Upper lobe of right lung (tissue), 1 donor: ENCODE measurements around the gene SLC13A4. TPM values are rescaled to one million over a fixed set of nuclear protein-coding genes. Genes with fewer than 3 reads are reported as not detected.

Source experiments
- ATAC-seq: fragments of 200-7000 bp; cut with Tn5 transposase; one replicate; pipeline ENCODE4 v1.9.1; 2020; ENCODE audit warnings: mild to moderate bottlenecking, moderate library complexity
- DNase-seq: peaks from one replicate; pipeline ENCODE4 v3.0.0-alpha.2; 2020
- H3K27ac ChIP-seq: fragments of 200-600 bp; one replicate; pipeline ENCODE4 v1.8.0; 2022
- H3K27me3 ChIP-seq: fragments of 200-600 bp; one replicate; pipeline ENCODE4 v1.8.0; 2022; ENCODE audit warnings: mild to moderate bottlenecking
- H3K36me3 ChIP-seq: fragments of 200-600 bp; one replicate; pipeline ENCODE4 v1.8.0; 2022
- H3K4me1 ChIP-seq: fragments of 200-600 bp; one replicate; pipeline ENCODE4 v1.8.0; 2022
- H3K4me3 ChIP-seq: fragments of 200-600 bp; one replicate; pipeline ENCODE4 v1.8.0; 2022; ENCODE audit warnings: mild to moderate bottlenecking
- H3K9me3 ChIP-seq: fragments of 200-600 bp; one replicate; pipeline ENCODE4 v1.8.0; 2022
- intact Hi-C: fragments of 100-400 bp; cut with DNase I; formaldehyde crosslinking; loops from one replicate; pipeline ENCODE4 v1.11.0; 2022
- total RNA-seq: library from RNA; stranded (reverse); fragmentation: NEBNext Ultra II Directional; extraction: Animal tissue kit (Norgen Biotek cat#: 25700); gene quantifications from one replicate; pipeline ENCODE4 v1.2.1, GENCODE V29; 2021
- TF ChIP-seq, protein P1 (sequence below): fragments of 200-600 bp; IDR thresholded peaks from one replicate; pipeline ENCODE4 v1.8.0; 2022; ENCODE audit warnings: antibody characterized with exemption
- donor health status: DM: no; HTN: yes; CAD: no; lungs with severe emphysema.

Gene SLC13A4
- total RNA-seq, 1 donor from 2014 or later, result not detected

DNA sequence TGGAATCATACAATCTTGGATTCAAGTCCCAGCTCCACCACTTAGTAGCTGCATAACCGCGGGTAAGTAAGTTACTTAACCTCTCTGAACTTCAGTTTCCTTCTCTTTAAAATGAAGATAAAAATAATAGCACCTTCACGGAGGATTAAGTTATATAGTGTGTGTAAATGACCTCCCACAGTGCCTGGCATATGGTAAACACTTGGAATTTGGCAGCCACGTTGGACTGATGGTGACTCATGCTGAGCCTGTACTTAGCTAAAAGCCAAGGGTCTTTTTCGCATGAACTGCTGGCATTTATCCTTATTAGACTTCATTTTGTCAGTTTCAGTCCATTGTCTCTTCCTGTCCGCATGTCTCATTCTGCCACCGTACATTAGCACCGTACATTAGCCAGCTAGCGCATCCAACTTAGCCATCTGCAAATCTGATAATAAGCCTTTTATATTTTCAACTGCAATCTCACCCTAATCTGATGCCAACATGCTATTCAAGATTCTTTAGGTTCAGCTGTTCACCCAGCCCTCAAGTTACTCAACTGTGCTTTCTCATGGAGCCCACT is 11.2 kb downstream of the SLC13A4 start:
- ATAC-seq (no peak), DNase-seq (no peak)
- Histone ChIP-seq H3K27ac (no peak overlapping the region), H3K9me3 (no peaks in the 10 kb centered on the region), H3K27me3 (no peaks in the 10 kb centered on the region), H3K4me3 (no peak overlapping the region), H3K36me3 (no peaks in the 10 kb centered on the region), H3K4me1 (no peaks in the 10 kb centered on the region)
- intact Hi-C loops, result no loop called here
- TF ChIP-seq, protein P1, sequence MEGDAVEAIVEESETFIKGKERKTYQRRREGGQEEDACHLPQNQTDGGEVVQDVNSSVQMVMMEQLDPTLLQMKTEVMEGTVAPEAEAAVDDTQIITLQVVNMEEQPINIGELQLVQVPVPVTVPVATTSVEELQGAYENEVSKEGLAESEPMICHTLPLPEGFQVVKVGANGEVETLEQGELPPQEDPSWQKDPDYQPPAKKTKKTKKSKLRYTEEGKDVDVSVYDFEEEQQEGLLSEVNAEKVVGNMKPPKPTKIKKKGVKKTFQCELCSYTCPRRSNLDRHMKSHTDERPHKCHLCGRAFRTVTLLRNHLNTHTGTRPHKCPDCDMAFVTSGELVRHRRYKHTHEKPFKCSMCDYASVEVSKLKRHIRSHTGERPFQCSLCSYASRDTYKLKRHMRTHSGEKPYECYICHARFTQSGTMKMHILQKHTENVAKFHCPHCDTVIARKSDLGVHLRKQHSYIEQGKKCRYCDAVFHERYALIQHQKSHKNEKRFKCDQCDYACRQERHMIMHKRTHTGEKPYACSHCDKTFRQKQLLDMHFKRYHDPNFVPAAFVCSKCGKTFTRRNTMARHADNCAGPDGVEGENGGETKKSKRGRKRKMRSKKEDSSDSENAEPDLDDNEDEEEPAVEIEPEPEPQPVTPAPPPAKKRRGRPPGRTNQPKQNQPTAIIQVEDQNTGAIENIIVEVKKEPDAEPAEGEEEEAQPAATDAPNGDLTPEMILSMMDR, result no peak

DNA sequence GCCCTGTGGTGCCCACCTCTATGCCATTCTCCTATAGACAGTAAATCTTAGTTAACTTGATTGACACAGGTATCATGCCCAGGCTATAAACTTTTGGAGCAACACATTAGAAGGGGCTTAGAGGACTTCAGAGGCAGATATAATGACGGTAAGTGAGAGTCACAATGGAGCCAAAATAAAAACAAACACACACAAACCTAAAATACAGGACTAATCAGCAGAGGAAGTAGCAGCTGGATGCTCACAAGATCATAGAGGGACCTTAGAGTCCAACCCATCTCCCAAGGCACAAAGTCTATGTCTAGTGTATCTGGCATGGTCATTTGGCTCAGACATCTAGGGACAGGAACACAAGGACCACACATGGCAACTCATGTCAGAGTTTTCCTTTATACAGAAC is 12.3 kb downstream of the SLC13A4 start:
- Histone ChIP-seq H3K9me3 (no peaks in the 10 kb centered on the region), H3K4me1 (no peaks in the 10 kb centered on the region), H3K4me3 (no peak overlapping the region), H3K36me3 (no peaks in the 10 kb centered on the region), H3K27ac (no peak overlapping the region), H3K27me3 (no peaks in the 10 kb centered on the region)
- ATAC-seq (no peak), DNase-seq (no peak)
- TF ChIP-seq, protein P1, result no peak
- intact Hi-C loops, result no loop called here

DNA sequence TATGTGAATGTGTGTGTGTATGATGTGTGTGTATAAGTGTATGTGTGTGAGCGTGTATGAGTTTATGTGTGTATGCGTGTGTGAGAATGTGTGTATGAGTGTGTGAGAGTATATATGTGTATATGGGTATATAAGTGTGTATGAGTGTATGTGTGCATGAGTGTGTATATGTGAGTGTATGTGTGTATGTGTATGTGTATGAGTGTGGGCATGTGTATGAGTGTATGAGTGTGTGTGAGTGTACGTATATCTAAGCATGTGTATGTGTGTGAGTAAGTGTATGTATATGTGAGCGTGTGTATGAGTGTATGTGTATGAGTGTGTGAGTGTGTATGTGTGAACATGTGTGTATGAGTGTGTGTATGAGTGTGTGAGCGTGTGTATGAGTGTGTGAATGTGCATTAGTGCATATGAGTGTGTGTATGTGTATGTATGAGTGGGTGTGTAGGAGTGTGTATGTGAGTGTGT is 12.9 kb downstream of the SLC13A4 start:
- H3K27me3 ChIP-seq, result no peaks in the 10 kb centered on the region
- TF ChIP-seq, protein P1, result no peak
- H3K27ac ChIP-seq, result no peak overlapping the region
- DNase-seq (no peak), ATAC-seq (no peak)
- H3K4me1 ChIP-seq, result no peaks in the 10 kb centered on the region
- H3K9me3 ChIP-seq, result no peaks in the 10 kb centered on the region
- no peak overlapping the region for H3K4me3 ChIP-seq
- intact Hi-C loops, result no loop called here
- no peaks in the 10 kb centered on the region for H3K36me3 ChIP-seq

DNA sequence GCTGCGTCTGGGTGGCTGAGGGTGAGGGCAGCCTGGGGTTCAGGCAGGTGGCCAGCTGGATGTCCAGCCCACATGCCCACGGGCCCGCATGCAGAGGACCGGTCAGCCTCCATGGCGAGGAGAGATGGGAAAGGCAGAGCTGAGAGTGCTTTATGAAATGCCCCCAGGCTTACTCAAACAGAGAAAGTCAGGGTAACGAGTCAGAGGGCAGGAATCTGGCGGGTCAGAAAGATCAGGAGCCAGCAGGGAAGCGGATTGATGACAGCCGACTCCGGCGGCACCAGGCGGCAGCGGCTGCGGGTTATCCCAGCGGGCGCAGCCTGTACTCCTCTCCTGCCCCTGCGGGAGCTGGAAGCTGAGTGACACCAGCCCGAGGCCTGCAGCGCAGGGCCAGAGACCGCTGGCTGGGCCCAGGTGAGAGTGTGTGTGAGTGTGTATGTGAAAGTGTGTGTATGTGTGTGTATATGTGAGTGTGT is 13.4 kb downstream of the SLC13A4 start:
- ATAC-seq (no peak), DNase-seq (no peak)
- no peaks in the 10 kb centered on the region for H3K36me3 ChIP-seq
- intact Hi-C loops, result no loop called here
- no peaks in the 10 kb centered on the region for H3K4me1 ChIP-seq
- H3K4me3 ChIP-seq, result no peak overlapping the region
- H3K27me3 ChIP-seq, result no peaks in the 10 kb centered on the region
- TF ChIP-seq, protein P1, result no peak
- H3K27ac ChIP-seq, result no peak overlapping the region
- H3K9me3 ChIP-seq, result no peaks in the 10 kb centered on the region

DNA sequence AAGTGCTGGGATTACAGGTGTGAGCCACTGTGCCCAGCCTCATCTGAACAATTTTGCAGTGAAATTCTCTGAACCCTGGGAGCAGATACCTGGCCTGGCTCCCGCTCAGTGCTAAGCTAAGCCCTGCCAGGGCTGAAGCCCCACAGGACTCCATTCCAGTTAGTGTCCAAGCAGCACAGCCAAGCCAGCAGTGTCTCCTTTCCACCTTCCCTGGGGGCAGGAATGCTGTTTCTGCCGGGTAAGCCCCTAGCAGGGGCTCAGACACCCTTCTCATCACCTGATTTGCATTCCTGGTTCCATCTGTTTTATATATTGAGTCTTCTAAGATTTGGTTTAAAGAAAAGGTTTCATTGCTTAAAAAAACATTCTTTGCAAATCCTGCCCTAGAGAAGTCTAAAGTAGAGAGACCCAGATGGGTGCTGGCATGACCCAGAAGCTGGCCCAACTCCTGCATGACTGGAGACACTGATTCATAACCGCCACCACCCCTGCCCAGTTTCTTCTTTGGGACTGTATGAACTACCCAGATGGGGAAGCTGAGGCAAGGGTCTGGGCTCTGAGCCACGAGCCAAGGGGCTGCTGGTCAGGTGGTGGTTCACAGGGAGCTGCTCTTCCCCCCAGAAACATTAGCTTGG is 14.0 kb downstream of the SLC13A4 start:
- no peak for DNase-seq
- no peak for ATAC-seq
- TF ChIP-seq, protein P1, result no peak

More for the DNA sequence above, 14.0 kb downstream of the SLC13A4 start:
- H3K4me3 ChIP-seq, result no peak overlapping the region
- no peak overlapping the region for H3K27ac ChIP-seq
- no peaks in the 10 kb centered on the region for H3K36me3 ChIP-seq
- H3K27me3 ChIP-seq, result no peaks in the 10 kb centered on the region
- H3K9me3 ChIP-seq, result no peaks in the 10 kb centered on the region
- H3K4me1 ChIP-seq, result no peaks in the 10 kb centered on the region
- intact Hi-C loops, result no loop called here
